HG03135 (cell line): Measurements from ENCODE around the gene PUS7L.
A peak's percentile ranks its signal among the peaks of the same experiment; 100 is the strongest.
"Not testable (repeated sequence)": the region's sequence is repeated elsewhere in the genome, so short reads cannot be mapped to it uniquely, and the experiment has no call there.

Source experiments
- ATAC-seq: cut with Tn5 transposase; IDR thresholded peaks from one replicate; pipeline ENCODE4 v1.9.1; 2021; ENCODE audit warnings: mild to moderate bottlenecking, moderate library complexity; ENCODE audit not compliant: unreplicated experiment

Gene PUS7L

DNA sequence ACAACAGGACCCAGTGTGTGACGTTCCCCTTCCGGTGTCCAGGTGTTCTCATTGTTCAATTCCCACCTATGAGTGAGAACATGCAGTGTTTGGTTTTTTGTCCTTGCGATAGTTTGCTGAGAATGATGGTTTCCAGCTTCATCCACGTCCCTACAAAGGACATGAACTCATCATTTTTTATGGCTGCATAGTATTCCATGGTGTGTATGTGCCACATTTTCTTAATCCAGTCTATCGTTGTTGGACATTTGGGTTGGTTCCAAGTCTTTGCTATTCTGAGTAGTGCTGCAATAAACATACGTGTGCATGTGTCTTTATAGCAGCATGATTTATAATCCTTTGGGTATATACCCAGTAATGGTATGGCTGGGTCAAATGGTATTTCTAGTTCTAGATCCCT lies 7.2 kb downstream of the PUS7L start:
- ATAC-seq: not testable (repeated sequence)

DNA sequence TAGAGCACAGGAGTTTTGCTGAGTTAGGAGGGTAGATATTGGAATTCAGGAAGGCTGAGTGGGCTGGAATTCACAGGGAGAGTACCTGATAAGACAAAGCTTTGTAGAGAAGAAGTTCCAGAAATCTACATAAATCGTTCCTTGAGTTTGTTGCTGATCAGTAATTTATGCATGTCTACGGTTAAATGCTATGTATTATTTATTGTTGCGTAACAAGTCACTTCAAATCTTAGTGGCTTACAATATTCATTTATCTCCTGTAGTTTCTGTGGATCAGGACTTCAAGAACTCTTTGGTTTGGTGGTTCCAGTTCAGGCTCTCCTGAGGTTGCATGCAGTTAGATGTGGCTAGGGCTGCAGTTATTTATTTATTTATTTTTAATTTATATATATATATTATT lies 7.8 kb downstream of the PUS7L start:
- ATAC-seq: no peak

DNA sequence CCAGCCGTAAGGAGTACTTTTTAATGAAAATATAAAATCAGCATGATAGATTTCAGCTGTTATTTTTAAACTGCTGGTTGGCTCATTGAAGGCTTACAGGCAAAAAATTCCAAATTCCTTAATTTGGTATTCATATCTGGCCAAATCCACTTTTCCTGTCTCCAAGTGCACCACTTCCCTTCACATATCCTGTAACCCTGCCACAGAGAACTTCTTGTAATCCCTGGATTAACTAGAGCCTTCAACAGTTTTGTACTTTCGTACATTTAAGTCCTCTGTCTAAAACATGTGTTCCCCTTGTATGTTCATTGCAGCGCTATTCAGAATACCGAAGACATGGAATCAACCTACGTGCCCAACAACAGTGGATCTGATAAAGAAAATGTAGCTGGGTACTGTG lies 9.6 kb downstream of the PUS7L start:
- ATAC-seq: no peak

DNA sequence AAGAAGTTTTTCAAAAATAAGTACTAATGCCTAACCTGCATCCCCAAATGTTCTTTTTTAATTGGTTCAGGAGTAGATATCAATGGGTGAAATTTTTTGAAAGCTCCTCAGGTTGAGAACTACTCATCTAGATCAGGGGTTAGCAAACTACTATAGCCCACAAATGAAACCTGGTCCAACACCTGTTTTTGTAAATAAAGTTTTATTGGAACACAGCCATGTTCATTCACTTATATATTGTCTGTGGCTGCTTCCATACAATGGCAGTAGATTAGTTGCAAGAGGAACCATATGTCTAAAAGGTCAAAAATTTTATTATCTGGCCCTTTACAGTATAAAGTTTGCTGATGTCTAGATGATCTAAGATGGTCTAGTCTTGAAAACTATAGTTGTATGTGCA lies 13.8 kb downstream of the PUS7L start:
- ATAC-seq: no peak

DNA sequence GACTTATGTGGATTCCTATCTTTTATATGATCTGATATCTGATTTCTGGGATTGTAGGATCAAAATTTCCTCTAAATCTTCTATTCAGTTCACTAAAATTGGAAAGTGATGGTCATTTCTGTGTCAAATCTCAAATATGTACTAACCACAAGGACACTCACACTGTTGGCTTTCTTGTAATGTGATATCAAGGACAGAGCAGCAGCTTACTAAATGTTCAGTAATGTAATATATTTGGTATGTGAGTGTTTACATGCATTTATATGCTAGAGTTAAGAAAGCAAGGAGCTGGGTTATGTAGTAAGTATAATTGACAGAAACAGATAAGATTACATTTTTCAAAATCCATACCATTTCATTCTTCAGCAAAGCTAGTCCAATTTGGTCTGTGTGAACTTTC lies 16.5 kb downstream of the PUS7L start:
- no peak for ATAC-seq

DNA sequence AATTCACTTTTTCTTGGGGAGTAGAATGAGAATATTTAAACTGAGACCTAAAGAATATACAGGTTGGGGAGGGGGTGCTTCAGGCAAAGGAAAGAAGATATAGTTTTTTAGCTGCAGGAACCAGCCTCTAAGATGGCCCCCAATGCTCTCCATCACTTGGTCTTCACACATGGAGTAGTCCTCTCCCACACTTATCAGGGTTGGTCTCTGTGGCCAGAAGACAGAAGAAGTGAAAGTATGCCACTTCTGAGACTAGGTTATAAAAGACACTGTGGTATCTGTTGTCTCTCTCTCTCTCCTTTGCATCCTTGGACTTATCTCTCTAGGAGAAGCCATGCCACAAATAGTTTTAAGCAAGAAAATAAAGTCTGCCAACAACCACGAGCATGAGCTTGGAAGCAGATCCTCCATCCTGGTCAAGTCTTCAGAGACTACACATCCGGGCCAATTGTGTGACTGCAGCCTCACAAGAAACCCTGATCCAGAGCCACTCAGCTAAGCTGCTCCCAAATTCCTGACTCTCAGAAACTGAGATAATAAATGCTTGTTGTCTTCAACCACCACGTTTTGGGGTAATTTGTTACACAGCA lies 18.0 kb downstream of the PUS7L start:
- ATAC-seq: no peak

DNA sequence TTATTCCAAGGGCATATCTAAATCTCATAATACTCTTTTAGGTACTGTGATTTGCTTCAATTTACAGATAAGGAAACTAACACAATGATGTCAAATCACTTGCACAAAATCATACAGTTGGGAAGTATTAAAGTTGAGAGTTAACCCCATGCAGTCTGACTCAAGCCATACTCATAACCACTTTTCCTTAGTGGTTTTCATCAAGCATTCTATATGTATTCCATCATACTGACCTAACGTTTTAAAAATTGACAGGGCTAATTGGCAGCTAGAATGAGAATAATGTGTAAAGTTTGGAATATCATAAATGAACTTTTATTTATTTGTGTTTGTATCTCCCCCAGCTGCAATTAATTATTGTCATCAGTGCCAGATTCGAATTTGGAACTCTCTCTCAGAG lies 20.9 kb downstream of the PUS7L start:
- ATAC-seq: no peak

DNA sequence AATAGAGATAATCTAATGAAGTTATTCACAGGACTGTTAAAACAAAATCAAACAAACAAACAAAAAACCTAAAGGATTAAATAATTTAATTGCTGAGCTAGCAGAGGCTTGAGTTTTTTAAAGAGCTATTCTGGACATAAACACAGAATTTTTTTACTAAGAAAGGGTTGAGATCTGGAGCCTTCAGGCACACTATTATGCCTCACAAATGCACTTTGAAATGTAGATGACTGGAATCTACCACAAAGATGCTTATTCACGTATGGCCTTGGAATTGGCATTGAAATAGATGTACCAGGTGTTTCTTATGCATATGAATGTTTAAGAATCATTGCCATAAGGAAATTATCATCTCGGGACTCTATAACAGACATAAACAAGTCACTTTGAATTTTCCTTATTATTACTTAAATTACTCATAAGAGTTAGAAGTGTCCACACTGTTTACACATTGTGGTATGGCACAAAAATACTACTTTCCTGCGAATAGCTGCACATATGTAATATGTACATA lies 21.6 kb downstream of the PUS7L start:
- ATAC-seq: no peak

DNA sequence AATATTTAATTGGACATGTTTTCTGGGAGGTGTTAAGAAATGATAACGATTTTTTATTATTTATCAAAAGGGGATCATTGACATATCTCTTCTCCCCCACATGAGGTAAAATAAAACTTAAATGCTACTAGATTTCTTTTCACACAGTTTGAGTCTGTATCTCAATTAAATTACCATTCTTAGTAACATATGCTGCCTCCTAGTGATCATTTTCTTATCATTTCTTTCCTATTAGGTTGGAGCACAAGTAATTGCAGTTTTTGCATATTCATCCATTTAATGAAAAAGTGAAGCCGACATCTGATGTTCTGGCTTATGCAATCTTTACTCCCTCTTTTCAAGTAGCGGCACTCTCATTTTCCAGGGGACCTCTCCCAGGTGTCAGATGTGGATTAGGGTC lies 24.9 kb downstream of the PUS7L start:
- no peak for ATAC-seq

DNA sequence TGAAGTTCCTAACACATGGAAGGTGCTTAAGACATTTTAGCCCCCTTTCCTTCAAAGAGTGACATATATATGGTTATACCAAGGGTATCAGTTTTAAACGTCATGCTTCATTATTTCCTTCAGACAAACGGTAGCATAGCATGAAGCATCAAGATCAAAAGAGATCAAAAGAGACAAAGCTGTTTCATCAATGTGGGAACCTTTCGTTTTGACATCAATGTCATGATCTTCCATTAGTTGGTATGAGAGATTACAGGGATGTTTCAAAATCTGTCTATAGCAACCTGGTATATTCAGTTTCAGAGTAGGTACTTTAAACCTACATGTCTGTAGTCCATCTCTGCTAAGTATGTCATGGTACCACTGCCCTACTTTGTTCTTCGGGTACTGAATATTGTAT lies 28.3 kb downstream of the PUS7L start:
- ATAC-seq: no peak

DNA sequence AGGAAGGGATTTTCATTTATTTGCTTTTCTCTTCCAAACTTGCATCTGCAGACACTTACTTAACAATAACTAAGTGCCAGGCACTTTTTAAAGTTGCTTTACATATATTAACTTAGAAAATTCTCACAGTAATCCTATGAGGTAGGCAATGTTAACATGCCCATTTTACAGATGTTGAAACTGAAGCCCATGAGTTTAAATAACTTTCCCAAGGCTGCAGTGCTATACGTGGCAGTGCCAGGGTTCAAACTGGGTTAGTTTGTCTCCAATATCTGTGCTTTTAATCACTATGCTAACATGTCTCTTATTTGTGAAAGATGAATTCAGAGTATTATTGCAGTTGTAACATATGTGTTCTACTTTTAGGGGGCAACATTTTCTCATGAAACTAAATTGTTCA lies 29.9 kb downstream of the PUS7L start:
- no peak for ATAC-seq

DNA sequence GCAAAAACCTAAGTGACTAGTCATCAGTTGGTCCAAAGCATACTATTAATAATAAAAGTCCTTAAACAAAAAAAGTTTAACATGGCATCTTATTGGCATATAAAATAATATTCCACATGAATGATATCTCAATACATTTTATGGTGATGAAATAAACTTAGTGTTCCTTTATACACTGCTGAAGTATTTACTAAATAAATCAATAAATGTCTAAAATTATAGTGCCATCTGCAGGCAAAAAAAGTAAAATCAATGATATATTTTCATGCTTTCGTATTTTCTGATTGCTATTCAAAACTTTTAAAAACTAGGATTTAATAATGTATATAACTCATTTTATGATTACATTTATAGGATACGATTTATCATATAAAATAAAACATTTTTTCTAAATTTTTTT lies 30.5 kb downstream of the PUS7L start:
- no peak for ATAC-seq

DNA sequence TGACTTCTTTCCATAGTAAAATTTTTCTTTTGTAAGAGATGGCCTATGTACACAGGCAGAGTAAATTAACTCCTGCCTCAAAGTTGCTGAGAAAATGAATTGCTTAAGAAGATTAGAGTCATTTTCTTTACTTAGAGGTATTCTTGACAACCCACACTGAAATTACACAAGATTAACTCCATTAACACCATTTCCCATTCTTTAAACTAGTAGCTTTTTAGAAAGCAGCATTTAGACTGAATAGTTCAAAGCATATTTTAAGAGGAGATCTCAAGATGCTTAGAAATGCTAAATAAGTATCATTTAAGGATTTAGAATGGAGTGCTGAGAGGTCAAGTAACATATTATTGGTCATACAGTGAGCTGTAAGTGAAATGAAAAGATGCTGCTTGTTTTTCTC lies 35.5 kb downstream of the PUS7L start:
- ATAC-seq: no peak

DNA sequence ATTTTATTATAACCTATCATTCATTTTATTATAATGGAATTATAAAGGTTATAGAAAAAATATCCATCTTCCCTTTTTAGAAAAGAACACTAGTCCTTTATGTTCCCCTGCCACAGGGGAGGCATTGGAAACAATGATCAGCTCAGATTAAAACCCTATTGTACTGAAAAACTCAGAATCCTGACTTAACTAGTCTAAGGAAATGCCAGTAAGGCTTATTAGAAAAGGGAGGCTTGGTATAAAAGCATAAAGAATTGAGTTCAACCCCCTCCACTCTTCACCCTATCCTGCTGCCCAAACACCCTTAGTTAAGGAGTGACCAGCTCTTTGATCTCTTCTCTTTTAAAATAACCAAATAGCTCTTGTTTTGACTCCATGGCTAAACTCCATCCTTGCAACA lies 36.0 kb downstream of the PUS7L start:
- ATAC-seq: no peak

DNA sequence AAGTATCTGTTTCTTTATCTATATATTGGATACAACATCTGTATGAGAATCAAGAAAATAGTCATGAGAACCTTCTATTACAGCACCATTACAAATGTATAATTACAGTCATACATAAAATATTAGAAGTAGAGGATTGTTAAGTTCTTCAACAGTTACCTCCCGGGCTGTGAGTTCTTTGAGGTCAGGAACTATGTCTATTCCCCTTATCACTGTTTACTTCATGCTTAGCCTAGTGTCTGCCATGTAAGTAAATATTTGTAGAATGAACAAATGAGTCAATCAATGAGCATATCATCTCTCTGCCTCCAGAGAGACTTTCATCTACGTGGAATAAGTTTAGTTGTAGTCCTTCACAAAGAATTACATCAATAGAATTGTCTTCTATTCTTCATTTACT lies 47.2 kb downstream of the PUS7L start:
- ATAC-seq: no peak

DNA sequence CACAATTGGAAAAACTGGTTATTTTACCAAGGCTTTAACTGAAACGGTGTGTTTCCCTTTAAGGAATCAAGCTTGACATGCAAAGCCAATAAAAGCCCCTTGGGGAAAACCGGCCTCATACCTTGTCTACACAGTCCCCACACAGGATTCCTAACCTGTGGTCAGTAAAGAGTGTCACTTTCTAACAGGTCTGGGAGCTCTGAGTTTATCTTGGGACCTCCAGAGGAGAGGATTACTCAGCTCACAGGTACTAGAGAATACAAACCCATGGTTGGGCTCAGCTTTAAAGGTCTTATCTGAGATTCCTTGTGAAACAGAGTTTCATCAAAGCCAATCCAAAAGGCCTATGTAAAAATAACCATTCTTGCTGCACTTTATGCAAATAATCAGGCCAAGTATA lies 54.8 kb downstream of the PUS7L start:
- ATAC-seq: not testable (repeated sequence)

DNA sequence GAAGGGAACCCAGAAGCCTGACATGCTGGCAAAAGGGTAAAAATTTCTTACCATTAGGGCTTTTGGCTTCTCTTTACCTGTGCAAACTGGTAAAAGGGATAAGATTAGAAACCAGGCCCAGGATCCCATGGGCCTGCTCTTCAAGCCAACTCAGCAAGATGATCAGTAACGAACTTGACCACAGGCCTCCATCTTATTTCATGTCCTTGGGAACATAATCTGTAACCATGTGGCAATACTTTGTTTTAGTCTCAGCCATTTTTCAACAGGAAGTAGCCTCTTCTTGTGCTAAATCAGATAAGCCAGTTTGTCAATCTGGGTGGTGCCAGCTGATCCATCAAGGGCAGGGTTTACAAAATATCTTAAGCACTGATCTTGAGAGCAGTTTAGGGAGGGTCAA lies 57.4 kb downstream of the PUS7L start:
- ATAC-seq: not testable (repeated sequence)

DNA sequence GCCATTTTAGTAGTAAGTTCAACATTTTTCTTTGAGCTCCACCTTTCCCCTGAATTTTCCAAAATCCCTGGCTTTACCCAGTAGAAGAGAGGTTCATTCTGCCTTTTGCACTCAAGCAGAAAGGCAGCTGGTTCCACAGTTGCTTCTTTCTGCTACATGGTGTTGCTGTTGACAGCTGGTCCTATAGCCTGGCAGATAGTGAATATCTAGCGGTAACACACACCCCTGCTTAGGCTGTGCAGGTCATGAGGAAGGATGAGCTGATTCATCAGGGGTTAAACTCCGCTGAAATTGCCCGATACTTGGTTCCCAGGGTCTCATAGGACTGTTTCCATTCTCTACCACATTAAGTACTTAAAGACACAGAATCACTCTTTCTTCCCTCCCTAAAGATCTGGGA lies 62.4 kb downstream of the PUS7L start:
- ATAC-seq: no peak

DNA sequence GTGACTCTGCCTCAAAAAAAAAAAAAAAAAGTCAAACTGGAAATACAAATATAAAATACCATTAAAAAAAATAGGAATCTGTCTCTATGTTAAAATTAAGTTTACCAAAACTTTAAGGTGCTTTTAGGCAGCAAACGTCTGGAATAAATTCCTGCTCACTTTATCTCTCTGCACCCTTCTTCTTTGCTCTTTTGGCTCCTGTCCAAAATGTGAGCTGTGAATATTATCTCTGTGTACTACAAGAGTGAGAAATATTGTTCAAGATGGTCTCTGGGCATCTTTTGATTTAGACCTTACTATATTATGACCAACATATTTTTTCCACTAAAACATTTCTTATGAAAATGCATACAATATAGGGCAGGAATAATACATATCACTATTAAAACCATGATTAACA lies 63.7 kb downstream of the PUS7L start:
- ATAC-seq: no peak

DNA sequence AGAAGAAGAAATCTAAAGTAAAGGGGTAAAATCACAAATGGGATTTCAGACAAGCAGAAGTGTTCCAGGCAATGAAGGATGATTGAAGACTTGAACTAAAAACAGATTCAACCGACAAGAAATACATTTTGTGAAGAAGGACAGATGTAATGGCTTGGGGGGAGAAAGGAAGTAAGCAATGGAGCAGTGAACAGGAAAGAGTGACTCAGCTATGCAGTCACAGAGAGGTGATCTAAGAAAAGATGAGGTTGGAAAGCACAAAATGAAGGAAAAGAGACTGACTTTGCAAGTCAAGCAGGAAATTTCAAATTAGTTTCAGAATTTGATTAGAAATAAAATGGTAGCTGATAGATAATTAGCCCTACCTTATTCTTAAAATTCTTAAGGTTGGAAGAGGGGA lies 66.5 kb downstream of the PUS7L start:
- ATAC-seq: no peak

DNA sequence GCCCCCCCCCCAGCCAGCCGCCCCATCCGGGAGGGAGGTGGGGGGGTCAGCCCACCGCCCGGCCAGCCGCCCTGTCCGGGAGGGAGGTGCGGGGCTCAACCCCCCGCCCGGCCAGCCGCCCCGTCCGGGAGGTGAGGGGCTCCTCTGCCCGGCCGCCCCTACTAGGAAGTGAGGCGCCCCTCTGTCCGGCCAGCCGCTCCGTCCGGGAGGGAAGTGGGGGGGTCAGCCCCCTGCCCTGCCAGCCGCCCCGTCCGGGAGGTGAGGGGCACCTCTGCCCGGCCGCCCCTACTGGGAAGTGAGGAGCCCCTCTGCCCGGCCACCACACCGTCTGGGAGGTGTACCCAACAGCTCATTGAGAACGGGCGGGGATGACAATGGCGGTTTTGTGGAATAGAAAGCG lies 73.1 kb downstream of the PUS7L start:
- not testable (repeated sequence) for ATAC-seq

DNA sequence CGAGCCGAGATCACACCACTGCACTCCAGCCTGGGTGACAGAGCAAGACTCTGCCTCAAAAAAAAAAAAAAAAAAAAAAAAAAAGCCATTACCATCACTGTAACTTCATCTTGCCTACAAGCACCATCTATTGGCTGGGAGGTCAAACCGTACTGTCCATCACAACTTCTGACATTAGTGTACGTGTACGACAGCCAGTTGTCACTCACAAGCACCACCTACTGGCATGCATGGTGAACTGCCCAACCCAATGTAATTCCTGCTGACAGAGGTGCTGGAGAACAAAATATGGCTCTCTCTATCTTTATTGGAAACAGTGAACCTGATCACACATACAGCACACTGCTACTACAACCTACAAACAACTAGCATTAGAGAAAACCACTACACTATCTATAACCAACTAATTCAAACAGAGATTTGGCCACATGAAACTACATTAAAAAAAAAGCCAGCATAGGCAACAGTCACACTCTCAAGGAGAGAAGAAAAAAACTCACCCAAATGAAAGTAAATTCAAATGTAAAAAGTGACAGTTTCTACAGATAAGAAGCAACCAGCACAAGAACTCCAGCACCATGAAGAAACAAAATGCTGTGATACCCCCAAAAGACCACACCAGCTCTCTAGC lies 82.3 kb downstream of the PUS7L start:
- peak; percentile 80 for ATAC-seq
